Measurements from ENCODE around the gene RNF135.

DNA sequence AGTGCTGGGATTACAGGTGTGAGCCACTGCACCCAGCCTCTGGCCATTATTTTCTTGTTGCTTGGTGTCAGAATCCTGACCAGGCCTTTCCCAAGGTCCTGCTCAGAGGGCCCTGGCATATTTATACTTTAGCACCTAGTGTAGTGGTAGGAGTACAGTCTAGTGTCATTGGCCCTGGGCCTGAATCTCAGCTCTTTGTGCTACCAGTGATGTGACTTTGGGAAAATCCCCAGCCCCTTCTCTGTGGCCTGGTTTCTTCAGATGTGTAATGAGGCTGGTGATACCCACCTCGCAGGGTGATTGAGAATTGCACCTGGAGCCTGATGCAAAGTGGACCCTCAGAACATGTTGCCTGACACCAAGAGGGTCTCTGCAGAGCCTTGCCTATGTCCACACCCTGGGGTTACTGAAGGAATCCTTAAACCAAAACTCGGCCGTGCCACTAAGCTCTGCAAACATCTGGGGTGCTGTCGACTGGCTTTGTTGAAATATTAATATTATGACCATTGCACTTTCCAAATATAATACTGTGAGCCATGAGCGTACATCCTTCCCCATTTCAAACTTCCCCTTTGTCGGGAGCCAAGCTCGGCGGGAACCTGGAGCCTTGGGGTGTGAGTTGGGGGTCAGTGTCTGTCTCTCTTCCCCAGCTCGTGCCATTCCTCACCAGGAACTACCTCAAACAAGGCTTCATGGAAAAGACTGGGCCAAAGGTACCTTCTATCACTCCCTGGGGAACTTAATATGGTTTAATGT, 18.0 kb upstream of the RNF135 start:
- TF ChIP-seq, protein P1, sequence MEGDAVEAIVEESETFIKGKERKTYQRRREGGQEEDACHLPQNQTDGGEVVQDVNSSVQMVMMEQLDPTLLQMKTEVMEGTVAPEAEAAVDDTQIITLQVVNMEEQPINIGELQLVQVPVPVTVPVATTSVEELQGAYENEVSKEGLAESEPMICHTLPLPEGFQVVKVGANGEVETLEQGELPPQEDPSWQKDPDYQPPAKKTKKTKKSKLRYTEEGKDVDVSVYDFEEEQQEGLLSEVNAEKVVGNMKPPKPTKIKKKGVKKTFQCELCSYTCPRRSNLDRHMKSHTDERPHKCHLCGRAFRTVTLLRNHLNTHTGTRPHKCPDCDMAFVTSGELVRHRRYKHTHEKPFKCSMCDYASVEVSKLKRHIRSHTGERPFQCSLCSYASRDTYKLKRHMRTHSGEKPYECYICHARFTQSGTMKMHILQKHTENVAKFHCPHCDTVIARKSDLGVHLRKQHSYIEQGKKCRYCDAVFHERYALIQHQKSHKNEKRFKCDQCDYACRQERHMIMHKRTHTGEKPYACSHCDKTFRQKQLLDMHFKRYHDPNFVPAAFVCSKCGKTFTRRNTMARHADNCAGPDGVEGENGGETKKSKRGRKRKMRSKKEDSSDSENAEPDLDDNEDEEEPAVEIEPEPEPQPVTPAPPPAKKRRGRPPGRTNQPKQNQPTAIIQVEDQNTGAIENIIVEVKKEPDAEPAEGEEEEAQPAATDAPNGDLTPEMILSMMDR (IDR thresholded peaks at IDR 0.05 in 4 of 5, conservative IDR thresholded peaks at IDR 0.05 in 1 of 5) = no peak
- no peak for TF ChIP-seq POLR2A (IDR thresholded peaks at IDR 0.05)

All from gastrocnemius medialis (tissue), 4 donors.